Mesendoderm (in vitro differentiated cells): ENCODE results near the gene NPY4R.
"Not testable (repeated sequence)": the region's sequence is repeated elsewhere in the genome, so short reads cannot be mapped to it uniquely, and the experiment has no call there.

ENCODE experiments used
- DNase-seq: peaks from one replicate; pipeline ENCODE4 v3.0.0; 2013
- H2AK5ac ChIP-seq: 2 replicates; pipeline ENCODE4 v1.6.1; 2013; ENCODE audit warnings: low read length, inconsistent platforms
- H2BK120ac ChIP-seq: 2 replicates; pipeline ENCODE4 v1.6.1; 2013; ENCODE audit warnings: low read depth, mild to moderate bottlenecking, low read length, moderate library complexity, mixed read lengths
- H2BK15ac ChIP-seq: replicated peaks from 2 replicates; pipeline ENCODE4 v1.6.1; 2013; ENCODE audit warnings: low read depth, mild to moderate bottlenecking, moderate library complexity
- H2BK5ac ChIP-seq: 2 replicates; pipeline ENCODE4 v1.6.1; 2013; ENCODE audit warnings: low read length, inconsistent platforms
- H3K18ac ChIP-seq: 2 replicates; pipeline ENCODE4 v1.6.1; 2013; ENCODE audit warnings: mild to moderate bottlenecking, low read length, mixed read lengths
- H3K23ac ChIP-seq: one replicate; pipeline ENCODE4 v1.6.1; 2013; ENCODE audit warnings: low read length
- H3K27ac ChIP-seq: 2 replicates; pipeline ENCODE4 v1.5.1; 2013; ENCODE audit warnings: low read depth, mild to moderate bottlenecking, inconsistent platforms, low read length, moderate library complexity
- H3K27me3 ChIP-seq: 2 replicates; pipeline ENCODE4 v1.6.1; 2013; ENCODE audit warnings: low read length, control low read depth, mild to moderate bottlenecking, inconsistent platforms; ENCODE audit not compliant: insufficient read depth, poor library complexity
- H3K36me3 ChIP-seq: 2 replicates; pipeline ENCODE4 v1.6.1; 2013; ENCODE audit warnings: low read length, inconsistent platforms; ENCODE audit not compliant: control insufficient read depth, insufficient read depth
- H3K4ac ChIP-seq: one replicate; pipeline ENCODE4 v1.6.1; 2013; ENCODE audit warnings: low read depth, mild to moderate bottlenecking, low read length, moderate library complexity
- H3K4me1 ChIP-seq: 2 replicates; pipeline ENCODE4 v1.6.1; 2013; ENCODE audit warnings: low read depth, low read length, inconsistent platforms; ENCODE audit not compliant: control insufficient read depth
- H3K4me2 ChIP-seq: 2 replicates; pipeline ENCODE4 v1.6.1; 2013; ENCODE audit warnings: low read length
- H3K4me3 ChIP-seq: 2 replicates; pipeline ENCODE4 v1.5.1; 2013; ENCODE audit warnings: mild to moderate bottlenecking, low read length
- H3K56ac ChIP-seq: one replicate; pipeline ENCODE4 v1.6.1; 2013; ENCODE audit warnings: low read length
- H3K79me1 ChIP-seq: 2 replicates; pipeline ENCODE4 v1.6.1; 2013; ENCODE audit warnings: low read length, inconsistent platforms
- H3K79me2 ChIP-seq: 2 replicates; pipeline ENCODE4 v1.6.1; 2013; ENCODE audit warnings: mild to moderate bottlenecking, low read length; ENCODE audit not compliant: control insufficient read depth, insufficient read depth
- H3K9ac ChIP-seq: 2 replicates; pipeline ENCODE4 v1.6.1; 2013; ENCODE audit warnings: low read length, inconsistent platforms
- H4K5ac ChIP-seq: one replicate; pipeline ENCODE4 v1.6.1; 2013; ENCODE audit warnings: low read length
- H4K8ac ChIP-seq: one replicate; pipeline ENCODE4 v1.6.1; 2013; ENCODE audit warnings: low read depth, mild to moderate bottlenecking, control low read depth, low read length, moderate library complexity
- WGBS: extraction: QIAGEN DNeasy Blood & Tissue Kit; methylation state at CpG from one replicate; pipeline ENCODE4 v1.1.7; 2013; ENCODE audit warnings: low lambda C conversion rate, missing lambda C conversion rate; ENCODE audit not compliant: insufficient coverage; ENCODE audit errors: extremely low coverage; 5-methylcytosine and 5-hydroxymethylcytosine counted together

Gene NPY4R

DNA sequence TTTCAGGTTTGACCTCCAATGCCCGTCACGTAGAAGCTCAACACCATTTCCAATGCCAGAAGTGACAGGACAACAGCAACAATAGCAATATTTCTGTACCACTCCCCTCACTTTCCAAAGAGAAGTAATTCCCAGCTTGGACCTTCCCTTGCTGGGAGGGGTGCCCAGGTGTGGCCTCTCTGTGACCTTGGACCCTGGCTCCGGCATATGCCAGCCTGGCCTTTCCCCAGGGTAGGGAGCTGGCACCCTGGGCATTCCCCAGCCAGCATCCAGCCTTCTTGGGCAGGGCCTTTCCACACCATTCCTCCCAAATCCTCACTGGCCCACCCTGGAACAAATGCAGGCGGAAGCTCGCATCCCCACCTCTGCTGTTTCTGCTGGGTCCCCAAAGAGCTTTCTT lies 53.1 kb downstream of the NPY4R start:
- not testable (repeated sequence) for H3K79me1 ChIP-seq, H3K56ac ChIP-seq, H3K18ac ChIP-seq, H3K79me2 ChIP-seq, H3K4me3 ChIP-seq, H3K23ac ChIP-seq, H3K27me3 ChIP-seq, H3K27ac ChIP-seq, H4K8ac ChIP-seq, H3K4ac ChIP-seq, H2AK5ac ChIP-seq, H3K4me1 ChIP-seq, H4K5ac ChIP-seq, H3K9ac ChIP-seq, H3K4me2 ChIP-seq, H2BK15ac ChIP-seq, DNase-seq, H2BK5ac ChIP-seq, H3K36me3 ChIP-seq, H2BK120ac ChIP-seq
- WGBS, result no CpG with 5 or more reads among the region's 5 CpGs

DNA sequence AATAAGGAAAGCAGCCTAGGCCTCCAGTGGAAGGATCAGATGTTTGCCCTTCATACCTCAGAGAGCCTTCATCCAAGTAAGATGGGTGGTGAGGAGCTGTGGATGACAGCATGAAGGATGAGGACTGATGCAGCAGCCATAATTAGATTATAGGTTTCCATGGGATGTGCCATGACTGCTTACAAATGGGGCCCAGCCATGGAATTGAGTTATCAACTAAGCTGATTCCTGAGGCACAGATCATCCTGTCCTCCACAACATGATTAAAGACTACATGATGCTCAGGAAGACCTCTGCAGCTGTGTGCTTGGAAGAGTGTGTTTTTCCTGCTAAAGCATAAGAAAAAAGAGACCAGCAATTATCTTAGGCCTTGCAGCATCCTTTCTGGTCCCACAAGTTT lies 54.6 kb downstream of the NPY4R start:
- H3K9ac ChIP-seq, H3K79me1 ChIP-seq, H3K4ac ChIP-seq, H4K8ac ChIP-seq, H4K5ac ChIP-seq, H3K27me3 ChIP-seq, H3K18ac ChIP-seq, H2BK120ac ChIP-seq, H2AK5ac ChIP-seq, H3K27ac ChIP-seq, H3K79me2 ChIP-seq, H3K36me3 ChIP-seq, H3K23ac ChIP-seq, H2BK5ac ChIP-seq, H2BK15ac ChIP-seq, H3K4me3 ChIP-seq, H3K56ac ChIP-seq, H3K4me2 ChIP-seq, DNase-seq, H3K4me1 ChIP-seq: not testable (repeated sequence)
